Measurements from ENCODE around the gene TEAD1. TPM values are rescaled to one million over a fixed set of nuclear protein-coding genes. Genes with fewer than 3 reads are reported as not detected.

TEAD1 gene
- total and polyA plus RNA-seq, 7 donors = 3.2 to 200 (median 155) TPM

GRCh38 chr11:12680940-12681258, 6.7 kb downstream of the TEAD1 start:
- peaks cover 0 to 88% (median 62%) of the 10 kb centered on the region in 4 donors for H3K4me1 ChIP-seq
- H3K4me3 ChIP-seq = peak overlapping the region in 1 of 4 donors; percentile 22
- H3K36me3 ChIP-seq = no peaks in the 10 kb centered on the region
- H3K9me3 ChIP-seq = no peaks in the 10 kb centered on the region
- H3K27me3 ChIP-seq = no peaks in the 10 kb centered on the region
- TF ChIP-seq POLR2A (IDR thresholded peaks at IDR 0.05) (no peak), CTCF (IDR thresholded peaks at IDR 0.05) (no peak), POLR2AphosphoS5 (IDR thresholded peaks at IDR 0.05) (no peak), EP300 (IDR thresholded peaks at IDR 0.05) (no peak)
- peak overlapping the region; percentile 64 to 99 (median 99) for H3K27ac ChIP-seq
- WGBS, 2 donors = 57 to 58% methylated on average over 2 of the region's 2 CpGs
- intact Hi-C loops (cut with DNase I) = loop anchor here (2.0 kb wide), 1 partner anchor 204 kb away; no protein-coding TSS in a partner anchor
- no peak for DNase-seq

- intact Hi-C loops (cut with DNase I) = loop anchor here (2.0 kb wide), 1 partner anchor 203 kb away; no protein-coding TSS in a partner anchor
- TF ChIP-seq POLR2A (IDR thresholded peaks at IDR 0.05) = no peak
- no peak for TF ChIP-seq POLR2AphosphoS5 (IDR thresholded peaks at IDR 0.05)
- TF ChIP-seq CTCF (IDR thresholded peaks at IDR 0.05) = no peak
- TF ChIP-seq EP300 (IDR thresholded peaks at IDR 0.05) = no peak
These were observed 7.2 kb downstream of the TEAD1 start for GRCh38 chr11:12681466-12681865.

GRCh38 chr11:12682288-12682687, 8.1 kb downstream of the TEAD1 start:
- Histone ChIP-seq H3K27me3 (no peaks in the 10 kb centered on the region), H3K27ac (peak overlapping the region in 3 of 4 donors; percentile 99), H3K36me3 (no peaks in the 10 kb centered on the region), H3K4me3 (no peak overlapping the region), H3K4me1 (peaks cover 0 to 100% (median 70%) of the 10 kb centered on the region in 4 donors), H3K9me3 (no peaks in the 10 kb centered on the region)
- TF ChIP-seq EP300 (IDR thresholded peaks at IDR 0.05) = no peak
- TF ChIP-seq POLR2AphosphoS5 (IDR thresholded peaks at IDR 0.05) = no peak
- TF ChIP-seq CTCF (IDR thresholded peaks at IDR 0.05) = no peak
- no peak for TF ChIP-seq POLR2A (IDR thresholded peaks at IDR 0.05)
- DNase-seq = no peak
- intact Hi-C loops (cut with DNase I) = no loop called here
- WGBS, 2 donors = 55 to 70% methylated on average over 8 of the region's 8 CpGs

More at GRCh38 chr11:12681466-12681865, 7.2 kb downstream of the TEAD1 start:
- WGBS, 2 donors = 97 to 98% methylated on average over 4 of the region's 4 CpGs
- H3K4me1 ChIP-seq = peaks cover 0 to 93% (median 64%) of the 10 kb centered on the region in 4 donors
- no peaks in the 10 kb centered on the region for H3K36me3 ChIP-seq
- peak overlapping the region in 3 of 4 donors; percentile 99 for H3K27ac ChIP-seq
- no peak for DNase-seq
- H3K27me3 ChIP-seq = no peaks in the 10 kb centered on the region
- no peak overlapping the region for H3K4me3 ChIP-seq
- no peaks in the 10 kb centered on the region for H3K9me3 ChIP-seq

GRCh38 chr11:12682737-12683500, 8.7 kb downstream of the TEAD1 start:
- no peaks in the 10 kb centered on the region for H3K9me3 ChIP-seq
- DNase-seq = no peak
- peaks cover 0 to 100% (median 74%) of the 10 kb centered on the region in 4 donors for H3K4me1 ChIP-seq
- H3K27ac ChIP-seq = peak overlapping the region in 3 of 4 donors; percentile 99
- intact Hi-C loops (cut with DNase I) = no loop called here
- TF ChIP-seq EP300 (IDR thresholded peaks at IDR 0.05) = no peak
- TF ChIP-seq CTCF (IDR thresholded peaks at IDR 0.05) = no peak
- no peak for TF ChIP-seq POLR2AphosphoS5 (IDR thresholded peaks at IDR 0.05)
- H3K36me3 ChIP-seq = no peaks in the 10 kb centered on the region
- WGBS, 2 donors = 74 to 81% methylated on average over 10 of the region's 10 CpGs
- H3K27me3 ChIP-seq = no peaks in the 10 kb centered on the region
- H3K4me3 ChIP-seq = no peak overlapping the region
